ENCODE data around the gene ETS1. TPM values are rescaled to one million over a fixed set of nuclear protein-coding genes. Genes with fewer than 3 reads are reported as not detected.

Gene ETS1
- polyA plus RNA-seq, 1 donor (not counting 4 experiments of a cell fraction or from before 2014, with no cell fraction given) = 41.0 TPM

DNA sequence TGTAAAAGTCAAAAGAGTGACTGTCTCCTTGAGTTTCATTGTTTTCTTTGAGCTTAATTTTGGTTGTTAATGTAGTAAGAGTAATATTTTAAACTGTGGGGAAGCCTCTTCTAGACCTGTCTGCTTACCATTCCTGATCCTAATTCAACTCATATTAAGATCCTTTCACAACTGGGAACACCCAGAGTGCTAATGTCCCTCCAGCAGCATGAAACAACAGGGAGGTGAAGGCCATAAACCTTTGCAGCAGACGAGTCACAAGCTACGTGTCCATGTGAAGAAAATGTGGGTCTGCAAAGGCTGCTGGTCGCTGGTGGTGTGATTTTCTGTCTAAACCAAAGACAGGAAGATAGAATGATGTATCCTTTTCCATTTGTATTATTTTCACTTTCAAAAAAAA, 152.5 kb downstream of the ETS1 start:
- TF ChIP-seq EZH2 (IDR thresholded peaks at IDR 0.05; ENCODE audit: low read length) = no peak
- TF ChIP-seq, protein P1, sequence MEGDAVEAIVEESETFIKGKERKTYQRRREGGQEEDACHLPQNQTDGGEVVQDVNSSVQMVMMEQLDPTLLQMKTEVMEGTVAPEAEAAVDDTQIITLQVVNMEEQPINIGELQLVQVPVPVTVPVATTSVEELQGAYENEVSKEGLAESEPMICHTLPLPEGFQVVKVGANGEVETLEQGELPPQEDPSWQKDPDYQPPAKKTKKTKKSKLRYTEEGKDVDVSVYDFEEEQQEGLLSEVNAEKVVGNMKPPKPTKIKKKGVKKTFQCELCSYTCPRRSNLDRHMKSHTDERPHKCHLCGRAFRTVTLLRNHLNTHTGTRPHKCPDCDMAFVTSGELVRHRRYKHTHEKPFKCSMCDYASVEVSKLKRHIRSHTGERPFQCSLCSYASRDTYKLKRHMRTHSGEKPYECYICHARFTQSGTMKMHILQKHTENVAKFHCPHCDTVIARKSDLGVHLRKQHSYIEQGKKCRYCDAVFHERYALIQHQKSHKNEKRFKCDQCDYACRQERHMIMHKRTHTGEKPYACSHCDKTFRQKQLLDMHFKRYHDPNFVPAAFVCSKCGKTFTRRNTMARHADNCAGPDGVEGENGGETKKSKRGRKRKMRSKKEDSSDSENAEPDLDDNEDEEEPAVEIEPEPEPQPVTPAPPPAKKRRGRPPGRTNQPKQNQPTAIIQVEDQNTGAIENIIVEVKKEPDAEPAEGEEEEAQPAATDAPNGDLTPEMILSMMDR (optimal IDR thresholded peaks at IDR 0.05 in 1 of 3, IDR thresholded peaks at IDR 0.05 in 1 of 3, conservative IDR thresholded peaks at IDR 0.05 in 1 of 3; ENCODE audit: extremely low read depth in 1 of 3, insufficient read depth in 2 of 3, low read length in 3 of 3) = no peak
- no peak overlapping the region for H3K27ac ChIP-seq (ENCODE audit: control insufficient read depth, insufficient read depth, low read length)
- no peaks in the 10 kb centered on the region for H4K20me1 ChIP-seq (ENCODE audit: control insufficient read depth, extremely low read depth, insufficient read depth, low read length)
- DNase-seq (ENCODE audit: low read depth, low spot score) (no peak), FAIRE-seq (no peak)
- no peak overlapping the region for H3K4me2 ChIP-seq (ENCODE audit: control insufficient read depth, extremely low read depth, insufficient read depth, low read depth, low read length)
- dilution Hi-C loops (cut with MboI; ENCODE audit: extremely low pct_ligation_motif_present, low sequenced_read_pairs) = no loop called here
- H3K9me1 ChIP-seq (ENCODE audit: control insufficient read depth, extremely low read depth, insufficient read depth, low read length) = no peaks in the 10 kb centered on the region
- no peak overlapping the region for H3K4me3 ChIP-seq (ENCODE audit: control insufficient read depth in 2 of 3, extremely low read depth in 1 of 3, insufficient read depth in 2 of 3, low read depth in 1 of 3, low read length in 3 of 3)
- no peaks in the 10 kb centered on the region for H3K79me2 ChIP-seq (ENCODE audit: control insufficient read depth, insufficient read depth, low read length)
- no peaks in the 10 kb centered on the region for H3K9me3 ChIP-seq (ENCODE audit: control insufficient read depth, low read depth, low read length)
- no peak overlapping the region for H3K9ac ChIP-seq (ENCODE audit: control insufficient read depth, extremely low read depth, insufficient read depth, low read length)
- no peaks in the 10 kb centered on the region for H3K36me3 ChIP-seq (ENCODE audit: control insufficient read depth in 2 of 2, extremely low read depth in 1 of 2, insufficient read depth in 2 of 2, low read length in 2 of 2)
- H3K27me3 ChIP-seq (ENCODE audit: control insufficient read depth, extremely low read depth, insufficient read depth, low read length) = no peaks in the 10 kb centered on the region
- H2AFZ ChIP-seq (ENCODE audit: control insufficient read depth, low read length) = no peak overlapping the region
- H3K4me1 ChIP-seq (ENCODE audit: control insufficient read depth, extremely low read depth, insufficient read depth, low read length) = no peaks in the 10 kb centered on the region

- Histone ChIP-seq H3K4me1 (ENCODE audit: control insufficient read depth, extremely low read depth, insufficient read depth, low read length) (no peaks in the 10 kb centered on the region), H3K79me2 (ENCODE audit: control insufficient read depth, insufficient read depth, low read length) (no peaks in the 10 kb centered on the region), H3K9ac (ENCODE audit: control insufficient read depth, extremely low read depth, insufficient read depth, low read length) (no peak overlapping the region), H2AFZ (ENCODE audit: control insufficient read depth, low read length) (no peak overlapping the region), H3K27ac (ENCODE audit: control insufficient read depth, insufficient read depth, low read length) (no peak overlapping the region), H3K27me3 (ENCODE audit: control insufficient read depth, extremely low read depth, insufficient read depth, low read length) (no peaks in the 10 kb centered on the region), H3K4me3 (ENCODE audit: control insufficient read depth in 2 of 3, extremely low read depth in 1 of 3, insufficient read depth in 2 of 3, low read depth in 1 of 3, low read length in 3 of 3) (no peak overlapping the region), H3K36me3 (ENCODE audit: control insufficient read depth in 2 of 2, extremely low read depth in 1 of 2, insufficient read depth in 2 of 2, low read length in 2 of 2) (no peaks in the 10 kb centered on the region), H3K9me1 (ENCODE audit: control insufficient read depth, extremely low read depth, insufficient read depth, low read length) (no peaks in the 10 kb centered on the region), H3K4me2 (ENCODE audit: control insufficient read depth, extremely low read depth, insufficient read depth, low read depth, low read length) (no peak overlapping the region), H4K20me1 (ENCODE audit: control insufficient read depth, extremely low read depth, insufficient read depth, low read length) (no peaks in the 10 kb centered on the region), H3K9me3 (ENCODE audit: control insufficient read depth, low read depth, low read length) (no peaks in the 10 kb centered on the region)
- TF ChIP-seq, protein P1 (optimal IDR thresholded peaks at IDR 0.05 in 1 of 3, IDR thresholded peaks at IDR 0.05 in 1 of 3, conservative IDR thresholded peaks at IDR 0.05 in 1 of 3; ENCODE audit: extremely low read depth in 1 of 3, insufficient read depth in 2 of 3, low read length in 3 of 3) = no peak
- TF ChIP-seq EZH2 (IDR thresholded peaks at IDR 0.05; ENCODE audit: low read length) = no peak
- FAIRE-seq (no peak), DNase-seq (ENCODE audit: low read depth, low spot score) (no peak)
- dilution Hi-C loops (cut with MboI; ENCODE audit: extremely low pct_ligation_motif_present, low sequenced_read_pairs) = no loop called here
These were observed 152.9 kb downstream of the ETS1 start for GRCh38 chr11:128434411-128434810.

All from keratinocyte (primary cell).